ENCODE results near the gene DNAJB13.

- TF ChIP-seq CTCF (IDR thresholded peaks at IDR 0.05; ENCODE audit: low read length): no peak
- no peak for TF ChIP-seq EZH2phosphoT487 (IDR thresholded peaks at IDR 0.05; ENCODE audit: low read length)
- no peak for TF ChIP-seq EZH2 (optimal IDR thresholded peaks at IDR 0.05; ENCODE audit: low read depth, low read length)
Measured at GRCh38 chr11:74004046-74004695, 53.3 kb downstream of the DNAJB13 start.
